ENCODE measurements around the gene SPOCD1.

GRCh38 chr1:31830065-31830464 lies 14.2 kb upstream of the SPOCD1 start:
- TF ChIP-seq CTCF (IDR thresholded peaks at IDR 0.05) (no peak), POLR2A (IDR thresholded peaks at IDR 0.05) (no peak), EP300 (IDR thresholded peaks at IDR 0.05) (no peak)

All from ovary (tissue), 3 donors.